ENCODE results near the gene SHISAL2A.

The SHISAL2A gene

DNA sequence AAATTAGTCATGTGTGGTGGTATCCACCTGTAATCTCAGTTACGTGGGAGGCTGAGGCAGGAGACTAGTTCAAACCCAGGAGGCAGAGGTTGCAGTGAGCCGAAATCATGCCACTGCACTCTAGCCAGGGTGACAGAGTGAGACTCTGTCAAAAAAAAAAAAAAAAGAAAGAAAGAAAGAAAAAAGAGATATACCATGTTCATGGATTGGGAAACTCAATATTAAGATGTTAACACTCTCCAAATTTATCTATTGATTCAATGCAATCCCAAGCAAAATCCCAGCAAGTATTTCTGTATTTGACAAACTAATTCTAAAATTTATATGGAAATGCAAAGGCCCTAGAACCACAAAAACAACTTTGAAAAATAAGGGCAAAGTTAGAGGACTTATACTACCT, 11.0 kb upstream of the SHISAL2A start:
- no peak for DNase-seq (ENCODE audit: low spot score)

DNA sequence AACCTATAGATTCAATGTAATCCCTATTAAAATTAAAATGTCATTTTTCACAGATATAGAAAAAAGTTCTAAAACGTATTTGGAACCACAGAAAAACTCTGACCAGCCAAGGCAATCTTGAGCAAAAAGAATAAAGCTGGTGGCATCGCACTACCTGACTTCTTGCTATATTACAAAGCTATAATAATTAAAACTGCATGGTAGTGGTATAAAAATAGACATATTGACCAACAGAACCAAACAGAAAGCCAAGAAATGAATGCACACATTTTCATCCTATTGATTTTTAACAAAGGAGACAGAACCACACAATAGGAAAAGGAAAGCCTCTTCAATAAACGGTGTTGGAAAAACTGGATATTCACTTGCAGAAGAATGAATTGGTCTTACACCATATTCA, 9.2 kb upstream of the SHISAL2A start:
- DNase-seq (ENCODE audit: low spot score), result no peak

DNA sequence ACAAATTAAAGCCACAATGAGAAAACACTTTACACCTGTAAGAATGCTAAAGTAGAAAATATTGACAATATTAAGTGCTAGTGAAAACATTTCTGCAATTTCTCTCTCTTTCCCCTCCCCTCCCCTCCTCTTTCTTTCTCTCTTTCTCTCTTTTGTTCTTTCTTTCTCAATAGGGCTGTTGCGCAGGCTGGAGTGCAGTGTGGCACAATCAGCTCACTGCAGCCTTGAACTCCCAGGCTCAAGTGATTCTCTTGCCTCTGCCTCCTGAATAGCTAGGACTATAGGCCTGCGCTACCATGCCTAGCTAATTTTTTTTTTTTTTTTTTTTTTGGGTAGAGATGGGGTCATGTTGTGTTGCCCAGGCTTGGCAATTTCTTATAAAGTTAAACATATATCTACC, 5.9 kb upstream of the SHISAL2A start:
- DNase-seq (ENCODE audit: low spot score), result no peak

DNA sequence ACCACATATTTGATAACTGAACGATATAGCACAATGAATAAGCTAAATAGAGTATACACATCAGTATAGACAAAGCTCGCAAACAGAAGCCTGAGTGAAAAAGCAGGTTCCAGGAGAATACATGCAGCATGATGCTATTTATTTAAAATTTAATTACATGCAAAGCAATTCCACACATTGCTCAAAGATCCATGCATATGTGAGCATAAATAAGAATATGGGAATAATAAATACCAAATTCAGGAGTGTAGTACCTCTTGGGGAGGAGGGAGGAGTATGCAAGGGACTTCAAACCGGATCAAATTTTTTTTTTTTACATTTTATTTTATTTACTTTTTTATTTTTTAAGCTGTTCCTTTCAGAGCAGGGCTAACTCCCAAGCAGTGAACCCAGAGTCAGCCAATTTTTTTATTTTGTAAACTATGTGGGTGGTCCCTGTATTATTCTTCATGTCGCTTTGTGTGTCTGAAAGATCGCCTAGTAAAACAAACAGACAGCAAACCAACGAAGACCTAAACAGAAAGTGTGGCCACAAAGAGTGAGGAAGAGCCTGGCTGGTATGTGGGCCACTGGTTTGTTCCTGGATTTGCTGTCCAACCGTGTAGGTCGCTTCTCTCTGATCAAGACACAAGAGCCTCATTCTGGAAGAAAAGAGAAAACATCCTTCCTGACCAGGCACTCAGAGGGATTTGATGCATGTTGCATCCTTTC, 4.2 kb upstream of the SHISAL2A start:
- no peak for DNase-seq (ENCODE audit: low spot score)

DNA sequence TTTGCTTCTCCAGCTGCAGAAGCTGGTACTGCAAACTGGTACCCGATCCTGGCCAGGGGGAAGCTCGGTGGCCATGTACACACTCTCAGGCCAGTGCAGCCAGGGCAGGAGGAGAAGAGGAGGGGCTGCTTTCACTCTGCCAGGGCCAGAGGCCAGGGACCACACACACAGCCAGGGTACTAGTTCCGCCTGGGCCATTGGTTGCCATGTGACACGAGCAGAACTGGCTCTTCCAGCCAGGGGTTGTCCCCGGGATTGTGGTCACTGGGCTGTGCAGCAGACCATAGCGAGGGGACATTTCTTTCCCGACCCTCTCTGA, 3.7 kb upstream of the SHISAL2A start:
- DNase-seq (ENCODE audit: low spot score), result peak; percentile 31

DNA sequence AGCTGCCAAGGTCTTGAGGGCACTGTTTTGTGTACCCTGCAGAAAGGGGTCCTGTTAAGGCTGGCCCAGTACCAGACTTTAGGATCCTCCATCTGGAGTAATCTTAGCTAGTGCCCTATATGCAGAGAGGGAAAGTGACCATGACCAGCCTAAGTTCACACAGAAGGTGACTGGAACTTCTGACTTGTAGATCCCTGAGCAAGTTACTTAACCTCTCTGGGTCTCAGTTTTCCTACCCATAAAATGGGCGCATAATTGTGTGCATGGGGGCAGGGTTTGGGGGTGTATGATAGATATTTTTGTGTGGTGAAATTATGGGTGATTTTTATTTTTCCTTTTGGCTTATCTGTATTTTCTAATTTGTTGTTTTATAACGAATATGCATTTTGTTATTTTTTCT, 3.3 kb upstream of the SHISAL2A start:
- no peak for DNase-seq (ENCODE audit: low spot score)

DNA sequence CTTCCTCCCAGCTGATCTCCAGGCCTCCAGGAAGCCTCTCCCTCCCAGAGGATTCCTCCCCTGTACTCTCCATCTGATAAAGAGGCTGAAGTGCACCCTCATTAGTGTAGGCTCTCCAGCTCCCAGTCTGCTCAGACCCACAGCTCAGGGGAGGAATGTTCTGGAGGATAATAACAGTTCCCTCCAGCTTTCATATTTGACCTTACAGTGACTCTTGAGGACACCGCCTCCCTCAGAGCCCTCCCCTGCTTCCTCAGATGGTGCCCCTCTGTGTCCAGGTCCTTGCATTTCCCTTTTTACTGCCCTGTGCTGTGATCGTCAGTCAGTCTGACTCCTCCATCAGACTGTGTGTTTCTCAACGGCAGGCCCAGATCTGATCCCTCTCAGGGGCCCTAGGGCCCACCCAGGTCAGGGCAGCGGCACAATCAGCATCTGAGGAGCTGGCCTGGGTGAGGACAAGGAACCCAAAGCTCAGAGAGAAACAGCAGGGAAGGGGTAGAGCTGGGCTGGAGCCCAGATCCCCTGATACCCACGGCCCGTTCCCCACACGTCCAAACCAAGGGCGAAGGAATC, 1.1 kb upstream of the SHISAL2A start:
- DNase-seq (ENCODE audit: low spot score), result no peak

DNA sequence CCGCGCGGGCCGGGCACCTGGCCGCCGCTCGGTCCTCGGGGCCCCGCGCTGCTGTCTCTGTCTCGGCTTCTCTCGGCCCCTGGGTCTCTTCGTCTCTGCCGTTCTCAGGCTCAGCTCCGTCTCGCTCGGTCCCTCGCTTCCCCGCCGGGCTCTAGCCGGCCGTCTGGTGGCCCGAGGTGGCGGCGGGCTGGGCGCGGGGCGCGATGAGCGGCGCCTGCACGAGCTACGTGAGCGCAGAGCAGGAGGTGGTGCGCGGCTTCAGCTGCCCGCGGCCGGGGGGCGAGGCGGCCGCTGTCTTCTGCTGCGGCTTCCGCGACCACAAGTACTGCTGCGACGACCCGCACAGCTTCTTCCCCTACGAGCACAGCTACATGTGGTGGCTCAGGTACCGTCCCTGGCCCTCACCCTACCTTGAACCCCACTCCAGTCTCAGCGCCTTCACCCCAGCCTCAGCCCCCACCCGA, 355 bp downstream of the SHISAL2A start:
- no peak for DNase-seq (ENCODE audit: low spot score)

DNA sequence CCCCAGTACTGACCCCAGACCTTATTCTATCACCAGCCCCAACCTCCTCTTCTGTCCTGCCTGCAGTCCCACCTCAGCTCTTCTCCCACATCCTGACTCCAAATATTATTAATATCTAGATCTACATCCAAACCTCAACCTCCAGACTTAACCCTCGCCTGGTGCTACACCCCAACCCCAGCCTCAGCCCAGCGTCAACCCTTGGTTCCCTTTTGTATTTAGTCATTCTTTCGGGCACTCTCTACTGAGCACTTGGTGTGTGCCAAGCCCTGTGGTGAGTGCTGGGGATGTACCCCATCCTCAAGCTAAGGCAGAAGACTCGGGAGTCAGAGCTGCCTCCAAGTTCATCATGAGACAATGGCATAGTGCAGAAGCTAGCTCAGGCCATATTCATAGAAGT, 1.1 kb downstream of the SHISAL2A start:
- no peak for DNase-seq (ENCODE audit: low spot score)

DNA sequence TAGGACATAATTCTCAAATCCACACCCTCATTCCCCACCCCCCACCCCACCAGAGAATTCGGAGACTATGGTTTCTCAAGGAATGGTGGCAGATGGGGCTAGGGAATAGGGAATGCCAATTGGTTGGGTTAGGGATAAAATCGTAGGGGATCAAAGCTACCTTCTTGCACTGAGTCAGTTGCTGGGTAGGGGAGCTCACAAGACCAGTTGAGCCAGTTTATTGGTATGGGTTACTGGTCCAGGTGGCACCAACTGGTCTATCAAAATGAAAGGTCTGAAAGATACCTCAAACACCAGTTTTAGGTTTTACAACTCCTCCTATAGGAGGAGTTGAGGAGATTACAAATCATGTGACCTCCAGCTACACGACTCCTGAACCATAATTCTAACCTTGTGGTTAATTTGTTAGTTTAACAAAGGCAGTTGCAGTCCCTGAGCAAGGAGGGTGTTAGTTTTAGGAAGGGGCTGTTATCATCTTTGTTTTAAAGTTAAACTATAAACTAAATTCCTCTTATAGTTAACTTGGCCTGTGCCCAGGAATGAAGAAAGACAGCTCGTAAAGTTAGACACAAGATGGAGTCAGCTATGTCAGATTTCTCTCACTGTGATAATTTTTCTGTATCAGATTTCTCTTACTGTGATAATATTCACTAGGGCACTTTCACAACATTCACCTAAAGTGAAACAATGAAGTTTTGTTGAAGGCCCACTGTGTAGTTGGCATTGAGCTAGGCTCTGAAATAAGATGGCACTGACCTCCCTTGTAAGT, 2.5 kb downstream of the SHISAL2A start:
- no peak for DNase-seq (ENCODE audit: low spot score)

DNA sequence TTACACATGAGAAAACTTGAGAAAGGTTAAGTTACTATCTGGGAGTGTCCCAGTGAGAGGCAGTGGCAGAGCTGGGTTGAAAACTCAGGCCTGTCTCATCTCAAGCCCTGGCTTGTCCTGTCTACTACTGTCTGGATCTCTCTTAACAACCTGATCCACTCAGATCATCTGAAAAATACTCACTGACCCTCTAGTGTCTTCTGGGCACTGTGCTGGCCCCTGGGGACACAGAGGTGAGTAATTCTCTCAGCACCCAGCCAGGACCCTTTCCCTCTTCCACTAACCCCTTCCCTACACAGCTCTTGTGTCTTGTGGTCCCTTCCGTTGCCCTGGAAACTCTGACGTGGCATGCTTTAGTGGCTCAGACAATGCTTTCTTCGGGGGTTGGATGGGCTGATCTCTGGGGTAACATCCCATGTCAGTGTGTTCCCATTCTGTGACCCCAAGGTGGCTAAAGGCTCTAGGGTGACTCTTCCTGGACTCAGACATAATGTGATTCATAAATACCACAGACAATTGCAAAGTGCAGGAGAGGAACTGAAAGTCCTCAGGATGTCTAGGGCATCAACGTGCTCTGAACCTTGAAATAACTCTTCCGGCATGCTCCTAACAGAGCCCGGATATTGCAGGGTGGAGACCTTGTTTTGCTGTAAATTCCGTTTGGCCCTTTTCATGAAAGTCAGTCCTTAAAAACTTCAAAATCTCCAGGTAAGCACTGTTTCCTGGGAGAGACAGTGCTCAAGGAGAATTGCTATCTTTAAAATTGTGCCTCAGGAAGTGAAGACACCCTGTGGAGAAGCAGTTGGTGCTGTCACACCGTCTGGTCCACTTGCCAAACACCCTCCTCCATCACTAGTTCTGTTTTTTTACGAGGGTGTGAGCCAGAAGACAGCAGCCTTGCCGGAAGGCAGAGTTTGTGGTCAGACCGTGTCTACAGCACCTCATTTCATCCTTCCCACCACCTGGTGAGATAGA, 4.0 kb downstream of the SHISAL2A start:
- no peak for DNase-seq (ENCODE audit: low spot score)

DNA sequence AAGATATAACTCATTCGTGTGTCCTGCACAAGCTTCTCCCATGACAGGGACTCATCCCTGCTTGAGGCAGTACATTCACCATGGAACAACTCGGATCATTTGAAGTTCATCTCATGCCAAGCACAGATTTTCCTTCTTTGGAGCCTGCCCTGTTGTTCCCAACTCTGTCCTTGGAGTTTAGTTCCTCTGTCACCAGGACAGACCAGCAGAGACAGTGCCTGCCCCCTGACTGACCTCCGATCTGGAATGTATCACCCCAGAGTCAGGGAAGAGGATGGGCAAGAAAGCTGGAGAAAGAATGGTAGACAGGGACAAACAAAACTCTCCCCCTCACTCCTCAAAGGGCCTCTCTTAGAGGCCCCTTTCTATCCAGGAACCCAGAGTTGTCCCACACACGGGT, 5.0 kb downstream of the SHISAL2A start:
- DNase-seq (ENCODE audit: low spot score), result no peak

DNA sequence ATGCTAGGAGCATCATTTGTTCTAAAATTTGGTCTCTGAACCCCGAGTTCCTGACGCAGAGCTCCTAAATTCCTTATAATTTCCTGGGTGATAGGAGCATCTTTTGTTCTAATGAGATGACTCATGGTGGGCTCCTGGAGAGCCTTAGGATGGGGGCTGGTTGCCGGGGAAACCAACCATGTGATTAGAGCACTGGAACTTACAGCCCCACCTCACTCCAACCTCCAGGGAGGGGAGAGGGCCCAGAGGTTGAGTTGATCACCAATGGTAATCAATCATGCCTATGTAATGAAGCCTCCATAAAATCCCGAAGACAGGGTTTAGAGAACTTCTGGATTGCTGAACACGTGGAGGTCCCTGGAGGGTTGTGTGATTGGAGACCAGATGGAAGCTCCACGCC, 7.7 kb downstream of the SHISAL2A start:
- no peak for DNase-seq (ENCODE audit: low spot score)

DNA sequence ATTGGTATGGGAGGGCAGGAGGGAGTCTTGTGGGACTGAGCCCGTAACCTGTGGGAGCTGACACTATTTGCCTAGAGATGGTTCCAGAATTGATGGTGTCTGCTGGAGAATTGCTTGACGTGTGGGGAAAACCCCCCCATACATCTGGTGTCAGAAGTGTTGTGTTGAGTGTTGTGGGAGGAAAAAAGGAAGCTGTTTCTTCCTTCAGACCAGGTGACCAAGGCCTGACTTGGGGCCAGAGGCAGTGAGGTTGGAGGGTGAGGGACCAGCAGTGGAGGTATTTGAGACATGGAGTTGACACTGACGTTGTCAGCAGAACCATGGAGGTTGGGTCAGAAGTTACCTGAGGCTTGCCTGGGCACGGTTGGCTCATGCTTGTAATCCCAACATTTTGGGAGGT, 8.3 kb downstream of the SHISAL2A start:
- DNase-seq (ENCODE audit: low spot score), result no peak

DNA sequence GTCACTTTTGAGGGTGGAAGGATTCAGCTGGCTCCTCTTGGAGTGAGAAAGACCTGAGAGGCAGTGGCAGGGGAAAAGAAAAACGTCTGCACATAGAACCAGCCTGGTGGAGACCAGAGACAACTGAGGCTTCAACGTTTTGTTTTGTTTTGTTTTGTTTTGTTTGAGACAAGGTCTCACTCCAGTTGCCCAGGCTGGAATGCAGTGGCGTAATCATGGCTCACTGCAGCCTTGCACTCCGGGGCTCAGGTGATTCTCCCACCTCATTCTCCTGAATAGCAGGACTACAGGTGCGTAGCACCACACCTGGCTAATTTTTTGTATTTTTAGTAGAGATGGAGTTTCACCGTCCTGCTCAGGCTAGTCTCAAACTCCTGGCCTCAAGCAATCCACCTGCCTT, 12.3 kb downstream of the SHISAL2A start:
- no peak for DNase-seq (ENCODE audit: low spot score)

DNA sequence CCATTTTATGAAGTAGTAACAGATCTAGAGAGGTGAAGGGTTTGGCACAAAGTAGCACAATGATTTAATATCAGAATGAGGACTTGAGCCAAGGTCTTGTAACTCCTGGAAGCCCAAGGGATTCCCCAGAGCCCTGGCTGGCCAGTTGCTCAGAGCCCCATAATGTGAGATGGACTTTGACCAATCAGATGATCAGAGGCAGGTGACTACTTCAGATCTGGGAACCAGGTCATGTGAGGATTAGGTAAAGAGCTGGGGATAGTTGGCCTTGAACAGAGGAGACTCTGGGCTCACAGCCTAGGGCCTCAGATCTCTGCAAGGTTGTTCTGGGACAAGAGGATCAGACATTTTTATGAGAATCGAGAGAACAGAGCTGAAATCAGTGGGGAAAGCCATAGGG, 18.9 kb downstream of the SHISAL2A start:
- DNase-seq (ENCODE audit: low spot score), result no peak

DNA sequence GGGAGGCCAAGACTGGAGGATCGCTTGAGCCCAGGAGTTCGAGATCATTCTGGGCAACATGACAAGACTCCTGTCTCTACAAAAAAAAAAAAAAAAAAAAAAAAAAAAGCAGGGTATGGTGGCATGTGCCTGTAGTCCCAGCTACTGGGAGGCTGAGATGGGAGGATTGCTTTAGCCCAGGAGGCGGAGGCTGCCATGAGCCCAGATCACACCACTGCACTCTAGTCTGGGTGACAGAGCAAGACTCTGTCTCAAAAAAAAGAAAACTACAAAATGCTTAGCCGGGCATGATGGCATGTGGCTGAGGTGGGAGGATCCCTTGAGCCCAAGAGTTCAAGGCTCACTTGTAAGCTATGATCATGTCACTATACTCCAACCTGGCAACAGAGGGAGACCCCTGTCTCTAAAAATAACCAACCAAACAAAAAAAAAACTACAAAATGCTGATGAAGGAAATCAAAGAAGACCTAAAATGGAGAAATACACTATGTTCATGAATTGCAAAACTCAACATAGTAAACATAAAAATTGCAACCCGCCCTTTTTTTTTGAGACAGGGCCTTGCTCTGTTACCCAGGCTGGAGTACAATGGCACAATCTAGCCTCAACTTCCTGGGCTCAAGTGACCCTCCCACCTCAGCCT, 20.4 kb downstream of the SHISAL2A start:
- DNase-seq (ENCODE audit: low spot score), result no peak

DNA sequence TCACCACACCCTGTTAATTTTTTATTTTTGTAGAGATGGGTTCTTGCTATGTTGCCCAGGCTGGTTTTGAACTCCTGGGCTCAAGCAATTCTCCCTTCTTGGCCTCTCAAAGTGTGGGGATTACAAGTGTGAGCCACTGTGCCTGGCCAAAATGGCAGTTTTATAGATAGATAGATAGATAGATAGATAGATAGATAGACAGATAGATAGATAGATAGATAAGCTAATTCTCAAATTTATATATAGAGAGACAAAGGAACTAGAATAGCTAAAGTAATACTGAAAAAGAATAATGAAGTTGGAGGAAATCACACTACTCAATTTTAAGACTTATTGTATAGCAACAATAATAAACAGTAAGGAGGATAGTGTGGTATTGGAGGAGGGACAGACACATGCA, 21.1 kb downstream of the SHISAL2A start:
- DNase-seq (ENCODE audit: low spot score), result no peak

DNA sequence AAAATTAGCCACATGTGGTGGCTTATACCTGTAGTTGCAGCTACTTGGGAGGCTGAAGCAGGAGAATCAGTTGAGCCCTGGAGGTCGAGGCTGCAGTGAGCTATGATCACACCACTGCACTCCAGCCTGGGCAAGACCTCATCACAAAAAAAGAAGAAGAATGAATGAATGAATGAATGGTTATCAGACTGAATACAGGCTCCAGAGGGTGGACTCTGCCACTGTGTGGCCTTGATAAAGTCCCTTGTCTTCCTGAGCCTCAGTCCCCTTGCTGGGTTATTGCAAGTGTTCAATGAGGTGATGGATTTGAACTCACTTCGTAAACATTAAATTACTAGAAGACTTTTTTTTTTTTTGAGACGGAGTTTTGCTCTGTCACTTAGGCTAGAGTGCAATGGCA, 24.7 kb downstream of the SHISAL2A start:
- DNase-seq (ENCODE audit: low spot score), result no peak

DNA sequence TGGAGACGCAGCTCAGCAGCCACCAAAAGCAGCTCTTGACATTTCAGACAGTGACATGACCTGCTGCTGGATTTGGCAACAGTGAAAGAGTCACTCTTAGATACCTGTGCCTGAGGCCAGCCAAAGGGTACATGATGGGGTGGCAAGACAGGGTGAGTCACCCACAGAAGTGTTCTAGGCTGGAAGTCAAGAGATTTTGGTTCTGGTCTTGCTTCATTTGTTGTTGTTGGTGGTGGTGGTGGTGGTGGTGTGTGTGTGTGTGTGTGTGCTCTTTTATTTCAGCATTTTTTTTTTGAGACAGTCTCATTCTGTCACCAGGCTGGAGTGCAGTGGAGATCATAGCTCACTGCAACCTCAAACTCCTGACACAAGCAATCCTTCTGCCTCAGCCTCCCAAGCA, 25.8 kb downstream of the SHISAL2A start:
- no peak for DNase-seq (ENCODE audit: low spot score)

DNA sequence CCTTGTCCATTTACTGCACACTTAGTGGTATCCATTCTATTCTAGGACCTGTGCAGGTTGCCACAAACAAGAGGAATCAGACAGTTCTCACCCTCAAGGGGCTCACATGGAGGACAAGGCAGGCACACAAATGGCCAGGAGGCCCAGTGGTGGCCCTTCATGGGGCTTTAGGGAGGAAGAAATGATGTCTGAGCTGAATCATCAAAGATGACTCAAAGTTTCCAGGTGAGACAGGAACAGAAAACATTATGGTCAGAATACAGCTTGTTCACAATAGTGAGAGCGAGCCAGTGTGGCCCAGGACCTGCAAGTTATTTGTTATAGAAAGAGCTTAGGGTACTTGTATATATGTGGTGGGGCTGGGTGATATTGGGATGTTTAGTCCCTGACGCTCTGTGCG, 26.4 kb downstream of the SHISAL2A start:
- DNase-seq (ENCODE audit: low spot score), result no peak

All from putamen (tissue), 1 donor.